ENCODE data around the gene PRSS1.
A peak's percentile ranks its signal among the peaks of the same experiment; 100 is the strongest.
"Not testable (repeated sequence)": the region's sequence is repeated elsewhere in the genome, so short reads cannot be mapped to it uniquely, and the experiment has no call there.

Gene PRSS1

GRCh38 chr7:142762104-142762503 is 12.8 kb downstream of the PRSS1 start:
- Histone ChIP-seq H3K27me3 (ENCODE audit: insufficient read depth, low read depth) (no peaks in the 10 kb centered on the region), H3K4me3 (IDR thresholded peaks at IDR 0.05; ENCODE audit: insufficient read depth, low read depth, low read length) (no peak overlapping the region), H3K4me2 (no peak overlapping the region), H3K9ac (no peak overlapping the region), H3K36me3 (ENCODE audit: insufficient read depth) (no peaks in the 10 kb centered on the region), H2AFZ (ENCODE audit: low read depth) (no peak overlapping the region), H3K27ac (no peak overlapping the region), H4K20me1 (ENCODE audit: insufficient read depth) (no peaks in the 10 kb centered on the region), H3K79me2 (ENCODE audit: insufficient read depth, low read depth) (no peaks in the 10 kb centered on the region), H3K4me1 (ENCODE audit: low read depth, poor library complexity, severe bottlenecking) (no peaks in the 10 kb centered on the region)
- no peak for TF ChIP-seq CTCF (conservative IDR thresholded peaks at IDR 0.05; ENCODE audit: low read depth, low read length)

- no peak overlapping the region for H2AFZ ChIP-seq (ENCODE audit: low read depth)
Measured at GRCh38 chr7:142767451-142767850, 18.2 kb downstream of the PRSS1 start.

GRCh38 chr7:142767861-142768260 is 18.6 kb downstream of the PRSS1 start:
- Histone ChIP-seq H3K9ac (no peak overlapping the region), H3K4me1 (ENCODE audit: low read depth, poor library complexity, severe bottlenecking) (peaks cover 38% of the 10 kb centered on the region), H3K27me3 (ENCODE audit: insufficient read depth, low read depth) (no peaks in the 10 kb centered on the region), H3K79me2 (ENCODE audit: insufficient read depth, low read depth) (no peaks in the 10 kb centered on the region), H4K20me1 (ENCODE audit: insufficient read depth) (no peaks in the 10 kb centered on the region), H3K4me2 (no peak overlapping the region), H3K27ac (no peak overlapping the region), H3K4me3 (IDR thresholded peaks at IDR 0.05; ENCODE audit: insufficient read depth, low read depth, low read length) (no peak overlapping the region), H2AFZ (ENCODE audit: low read depth) (no peak overlapping the region), H3K36me3 (ENCODE audit: insufficient read depth) (no peaks in the 10 kb centered on the region)
- no peak for TF ChIP-seq CTCF (conservative IDR thresholded peaks at IDR 0.05; ENCODE audit: low read depth, low read length)

More at GRCh38 chr7:142767451-142767850, 18.2 kb downstream of the PRSS1 start:
- no peaks in the 10 kb centered on the region for H3K27me3 ChIP-seq (ENCODE audit: insufficient read depth, low read depth)
- H3K9ac ChIP-seq: no peak overlapping the region
- H3K4me2 ChIP-seq: no peak overlapping the region
- no peak overlapping the region for H3K4me3 ChIP-seq (IDR thresholded peaks at IDR 0.05; ENCODE audit: insufficient read depth, low read depth, low read length)
- no peak overlapping the region for H3K27ac ChIP-seq
- peaks cover 34% of the 10 kb centered on the region for H3K4me1 ChIP-seq (ENCODE audit: low read depth, poor library complexity, severe bottlenecking)
- no peaks in the 10 kb centered on the region for H3K79me2 ChIP-seq (ENCODE audit: insufficient read depth, low read depth)
- H3K36me3 ChIP-seq (ENCODE audit: insufficient read depth): no peaks in the 10 kb centered on the region
- no peak for TF ChIP-seq CTCF (conservative IDR thresholded peaks at IDR 0.05; ENCODE audit: low read depth, low read length)
- no peaks in the 10 kb centered on the region for H4K20me1 ChIP-seq (ENCODE audit: insufficient read depth)

- H3K36me3 ChIP-seq (ENCODE audit: insufficient read depth); H3K79me2 ChIP-seq (ENCODE audit: insufficient read depth, low read depth); H3K4me3 ChIP-seq (IDR thresholded peaks at IDR 0.05; ENCODE audit: insufficient read depth, low read depth, low read length); H3K27me3 ChIP-seq (ENCODE audit: insufficient read depth, low read depth); H2AFZ ChIP-seq (ENCODE audit: low read depth); H3K4me2 ChIP-seq; H4K20me1 ChIP-seq (ENCODE audit: insufficient read depth); H3K9ac ChIP-seq; H3K27ac ChIP-seq: not testable (repeated sequence)
- peaks cover 38% of the 10 kb centered on the region for H3K4me1 ChIP-seq (ENCODE audit: low read depth, poor library complexity, severe bottlenecking)
Measured at GRCh38 chr7:142768885-142769284, 19.6 kb downstream of the PRSS1 start.

- Histone ChIP-seq H3K4me3 (IDR thresholded peaks at IDR 0.05; ENCODE audit: insufficient read depth, low read depth, low read length) (no peak within 1 kb of the TSS), H3K4me1 (ENCODE audit: low read depth, poor library complexity, severe bottlenecking) (peaks cover 38% of the 10 kb centered on the region), H3K27me3 (ENCODE audit: insufficient read depth, low read depth) (no peaks in the 10 kb centered on the region), H3K79me2 (ENCODE audit: insufficient read depth, low read depth) (no peaks in the 10 kb centered on the region), H3K36me3 (ENCODE audit: insufficient read depth) (no peaks in the 10 kb centered on the region), H4K20me1 (ENCODE audit: insufficient read depth) (no peaks in the 10 kb centered on the region), H3K27ac (peak within 1 kb of the TSS; percentile 59), H2AFZ (ENCODE audit: low read depth) (peak within 1 kb of the TSS; percentile 31), H3K9ac (peak within 1 kb of the TSS; percentile 4; the same call in 1 of the 2 replicates), H3K4me2 (peak within 1 kb of the TSS; percentile 37)
- TF ChIP-seq CTCF (conservative IDR thresholded peaks at IDR 0.05; ENCODE audit: low read depth, low read length): no peak
Measured at GRCh38 chr7:142770661-142771352, 21.5 kb downstream of the PRSS1 start, which contains the start of gene PRSS2. Gene PRSS2, plus strand, starts transcription at chr7:142770970. Its CDS starts 13 bp downstream, at chr7:142770983.

Measured in KMS-11 (cell line).